Mesothelial cell of epicardium (in vitro differentiated cells): ENCODE results near the gene SPOCK2. TPM values are rescaled to one million over a fixed set of nuclear protein-coding genes. Genes with fewer than 3 reads are reported as not detected.

ENCODE experiments used
- DNase-seq, 2 experiments: peaks; one replicate each; pipeline ENCODE4 v3.0.0; 2021; ENCODE audit warnings: low spot score in 2 of 2; ENCODE audit not compliant: unreplicated experiment in 2 of 2
- H3K27ac Mint-ChIP-seq: 2 replicates; pipeline ENCODE4 v1.8.0; 2021; ENCODE audit warnings: mixed read lengths
- H3K27me3 Mint-ChIP-seq: 2 replicates; pipeline ENCODE4 v1.8.0; 2021; ENCODE audit warnings: low read depth, mixed read lengths
- H3K36me3 Mint-ChIP-seq: 2 replicates; pipeline ENCODE4 v1.8.0; 2021; ENCODE audit warnings: mixed read lengths
- H3K4me1 Mint-ChIP-seq: 2 replicates; pipeline ENCODE4 v1.8.0; 2021; ENCODE audit warnings: mixed read lengths
- H3K4me3 Mint-ChIP-seq: 2 replicates; pipeline ENCODE4 v1.8.0; 2021; ENCODE audit warnings: mild to moderate bottlenecking, moderate library complexity, mixed read lengths
- H3K9me3 Mint-ChIP-seq: 2 replicates; pipeline ENCODE4 v1.8.0; 2021; ENCODE audit warnings: mixed read lengths
- total RNA-seq: library from RNA; stranded (reverse); gene quantifications from 3 replicates; pipeline ENCODE4 v1.2.1, GENCODE V29; 2021
- TF ChIP-seq, protein P1 (sequence below): fragments of 200-600 bp; sonication (generic); IDR thresholded peaks from one replicate; pipeline ENCODE4 v1.5.0; 2021; ENCODE audit warnings: antibody characterized with exemption; ENCODE audit not compliant: unreplicated experiment

SPOCK2 gene
- total RNA-seq, 1 donor from 2014 or later: 28.5 TPM

DNA sequence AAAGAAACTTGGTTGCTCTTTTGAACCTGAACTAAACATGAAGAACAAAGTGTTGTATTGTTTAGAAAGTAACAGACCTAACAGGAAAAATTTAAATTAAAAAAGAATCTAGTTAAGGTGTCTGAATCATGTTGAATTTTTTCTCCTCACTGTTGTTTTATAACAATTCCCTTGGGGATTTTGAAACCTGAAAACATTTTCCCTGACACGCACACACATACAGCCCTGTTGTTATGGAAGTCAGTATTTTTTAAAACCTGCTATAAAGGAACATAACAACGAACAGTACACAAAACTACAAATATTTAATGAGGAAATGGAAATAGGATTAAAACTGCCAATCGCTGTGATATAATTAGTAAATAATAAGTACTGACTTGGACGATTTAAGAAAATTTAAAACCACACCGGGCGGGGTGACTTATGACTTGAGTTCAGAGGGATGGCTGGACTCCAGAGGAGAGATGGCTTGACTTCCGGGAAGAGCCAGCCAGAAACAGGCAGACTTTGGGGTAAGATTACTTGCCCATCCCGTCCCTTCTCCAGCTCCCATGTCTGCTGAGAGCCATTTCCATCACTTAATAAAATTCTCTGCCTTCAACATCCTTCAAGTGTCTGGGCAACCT lies 16.2 kb upstream of the SPOCK2 start:
- no peak for DNase-seq
- H3K4me1 Mint-ChIP-seq: peaks cover 22% of the 10 kb centered on the region
- H3K27me3 Mint-ChIP-seq: no peaks in the 10 kb centered on the region
- H3K36me3 Mint-ChIP-seq: peaks cover 22% of the 10 kb centered on the region
- TF ChIP-seq, protein P1, sequence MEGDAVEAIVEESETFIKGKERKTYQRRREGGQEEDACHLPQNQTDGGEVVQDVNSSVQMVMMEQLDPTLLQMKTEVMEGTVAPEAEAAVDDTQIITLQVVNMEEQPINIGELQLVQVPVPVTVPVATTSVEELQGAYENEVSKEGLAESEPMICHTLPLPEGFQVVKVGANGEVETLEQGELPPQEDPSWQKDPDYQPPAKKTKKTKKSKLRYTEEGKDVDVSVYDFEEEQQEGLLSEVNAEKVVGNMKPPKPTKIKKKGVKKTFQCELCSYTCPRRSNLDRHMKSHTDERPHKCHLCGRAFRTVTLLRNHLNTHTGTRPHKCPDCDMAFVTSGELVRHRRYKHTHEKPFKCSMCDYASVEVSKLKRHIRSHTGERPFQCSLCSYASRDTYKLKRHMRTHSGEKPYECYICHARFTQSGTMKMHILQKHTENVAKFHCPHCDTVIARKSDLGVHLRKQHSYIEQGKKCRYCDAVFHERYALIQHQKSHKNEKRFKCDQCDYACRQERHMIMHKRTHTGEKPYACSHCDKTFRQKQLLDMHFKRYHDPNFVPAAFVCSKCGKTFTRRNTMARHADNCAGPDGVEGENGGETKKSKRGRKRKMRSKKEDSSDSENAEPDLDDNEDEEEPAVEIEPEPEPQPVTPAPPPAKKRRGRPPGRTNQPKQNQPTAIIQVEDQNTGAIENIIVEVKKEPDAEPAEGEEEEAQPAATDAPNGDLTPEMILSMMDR: no peak
- no peak overlapping the region for H3K27ac Mint-ChIP-seq
- no peak overlapping the region for H3K4me3 Mint-ChIP-seq
- no peaks in the 10 kb centered on the region for H3K9me3 Mint-ChIP-seq

DNA sequence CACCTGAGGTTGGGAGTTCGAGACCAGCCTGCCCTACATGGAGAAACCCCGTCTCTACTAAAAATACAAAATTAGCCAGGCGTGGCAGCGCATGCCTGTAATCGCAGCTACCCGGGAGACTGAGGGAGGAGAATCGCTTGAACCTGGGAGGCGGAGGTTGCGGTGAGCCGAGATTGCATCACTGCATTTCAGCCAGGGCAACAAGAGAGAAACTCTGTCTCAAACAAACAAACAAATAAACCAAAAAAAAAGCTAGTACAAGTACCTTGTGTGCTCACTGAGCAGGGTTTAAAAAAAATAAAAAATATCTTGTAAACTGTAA lies 11.2 kb upstream of the SPOCK2 start:
- no peak overlapping the region for H3K27ac Mint-ChIP-seq
- peaks cover 16% of the 10 kb centered on the region for H3K4me1 Mint-ChIP-seq
- TF ChIP-seq, protein P1: no peak
- no peak overlapping the region for H3K4me3 Mint-ChIP-seq
- DNase-seq: no peak
- peaks cover 36% of the 10 kb centered on the region for H3K36me3 Mint-ChIP-seq
- no peaks in the 10 kb centered on the region for H3K9me3 Mint-ChIP-seq
- H3K27me3 Mint-ChIP-seq: no peaks in the 10 kb centered on the region

DNA sequence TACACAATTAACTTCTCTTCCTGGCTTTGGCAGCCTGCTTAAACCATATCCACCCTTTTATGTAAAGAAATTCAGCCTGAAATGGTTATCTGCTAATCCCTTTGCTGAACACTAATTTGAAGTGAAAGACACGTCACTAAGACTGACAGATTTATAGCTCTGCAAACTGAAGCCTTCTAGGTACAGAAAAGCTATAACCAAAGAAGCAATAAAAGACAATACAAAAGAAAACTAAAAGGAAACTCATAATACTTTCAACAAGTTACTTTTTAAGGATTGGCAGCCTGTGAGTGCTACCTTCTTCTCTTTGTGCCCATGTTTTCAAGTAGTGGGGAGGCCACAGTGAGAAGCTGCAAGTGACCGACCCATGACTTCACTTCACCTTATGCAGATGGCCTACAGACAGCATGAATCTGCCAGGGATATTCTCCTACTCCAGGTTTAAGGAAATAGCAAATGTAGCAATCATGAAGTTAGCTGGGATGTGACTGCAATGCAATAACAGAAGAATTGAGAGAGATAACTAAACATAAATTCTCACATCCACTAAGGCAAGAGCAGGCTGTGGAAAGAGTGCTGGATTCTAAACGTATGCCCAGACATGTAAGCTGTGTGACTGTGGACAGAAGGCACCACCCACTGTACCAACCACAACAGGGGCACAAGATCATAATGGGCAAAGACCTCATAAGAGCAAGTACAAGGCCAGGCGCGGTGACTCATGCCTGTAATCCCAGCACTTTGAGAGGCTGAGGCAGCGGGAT lies 10.7 kb upstream of the SPOCK2 start:
- H3K4me3 Mint-ChIP-seq: no peak overlapping the region
- H3K27me3 Mint-ChIP-seq: no peaks in the 10 kb centered on the region
- H3K27ac Mint-ChIP-seq: no peak overlapping the region
- TF ChIP-seq, protein P1: no peak
- no peaks in the 10 kb centered on the region for H3K9me3 Mint-ChIP-seq
- peaks cover 16% of the 10 kb centered on the region for H3K4me1 Mint-ChIP-seq
- peaks cover 36% of the 10 kb centered on the region for H3K36me3 Mint-ChIP-seq
- no peak for DNase-seq

DNA sequence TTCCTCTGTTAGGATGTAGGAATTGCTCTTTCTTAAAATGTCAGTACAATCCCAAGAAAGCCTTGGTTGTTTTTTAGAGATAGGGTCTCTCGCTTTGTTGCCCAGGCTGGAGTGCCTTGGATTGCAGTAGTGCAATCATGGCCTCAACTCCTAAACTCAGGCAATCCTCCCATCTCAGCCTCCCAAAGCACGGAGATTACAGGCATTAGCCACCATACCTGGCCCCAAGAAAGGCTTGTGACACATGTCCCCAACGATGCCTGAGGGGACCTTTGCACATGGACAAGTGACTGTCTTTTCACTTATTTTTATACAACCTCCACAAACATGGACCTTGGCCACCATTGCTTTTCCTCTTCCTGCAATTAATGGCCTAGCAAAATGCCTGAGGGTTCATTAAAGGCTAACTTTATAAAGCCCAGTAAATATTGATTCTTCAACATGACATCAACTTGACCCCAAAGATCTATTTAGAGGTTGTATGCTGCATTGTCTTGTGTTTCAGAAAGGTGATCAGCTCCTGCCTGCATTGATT lies 10.0 kb upstream of the SPOCK2 start:
- H3K27ac Mint-ChIP-seq: no peak overlapping the region
- DNase-seq: no peak

DNA sequence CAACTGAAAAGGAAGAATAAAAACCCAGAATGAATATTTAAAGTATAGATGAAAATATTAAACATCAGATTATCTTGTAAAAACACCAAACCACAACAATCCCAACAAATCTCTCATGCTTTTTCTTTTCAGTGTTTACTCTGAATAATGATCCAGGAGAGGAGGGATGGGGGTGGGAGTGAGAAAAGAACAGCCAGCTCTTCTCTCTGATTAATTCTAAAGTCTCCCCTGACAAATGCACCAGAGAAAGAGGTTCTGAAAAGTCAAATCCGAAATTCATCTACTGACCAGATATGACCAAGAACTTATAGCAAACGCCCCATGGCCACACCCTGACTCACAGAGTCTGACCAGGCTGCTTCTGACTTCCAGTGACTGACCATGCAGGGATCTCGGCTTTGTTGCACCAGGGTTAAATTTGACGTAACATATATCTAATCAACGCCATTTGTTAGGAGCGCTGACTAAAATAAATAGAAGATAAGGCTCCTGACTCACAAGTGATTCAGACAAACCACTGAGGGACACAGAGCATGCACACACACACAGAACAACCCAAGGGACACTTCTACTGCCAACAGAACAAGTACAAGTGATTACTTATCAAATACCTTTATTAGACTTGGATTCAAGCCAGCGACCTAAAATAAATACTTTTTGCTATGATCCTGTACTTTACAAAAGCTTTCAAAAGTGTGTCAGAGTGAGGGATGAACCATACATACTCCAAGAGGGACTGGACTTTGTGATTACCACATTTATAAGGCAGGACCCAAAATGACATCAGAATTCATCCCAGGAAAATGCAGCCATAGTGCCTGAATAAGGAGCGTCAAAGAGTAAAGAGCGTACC lies 9.3 kb upstream of the SPOCK2 start:
- H3K36me3 Mint-ChIP-seq: peaks cover 31% of the 10 kb centered on the region
- no peaks in the 10 kb centered on the region for H3K9me3 Mint-ChIP-seq
- H3K27me3 Mint-ChIP-seq: no peaks in the 10 kb centered on the region
- TF ChIP-seq, protein P1: no peak
- H3K4me3 Mint-ChIP-seq: no peak overlapping the region
- DNase-seq: no peak
- H3K27ac Mint-ChIP-seq: peak overlapping the region; percentile 24
- H3K4me1 Mint-ChIP-seq: peaks cover 16% of the 10 kb centered on the region

More for the DNA sequence above, 10.0 kb upstream of the SPOCK2 start:
- H3K4me3 Mint-ChIP-seq: no peak overlapping the region
- peaks cover 16% of the 10 kb centered on the region for H3K4me1 Mint-ChIP-seq
- no peaks in the 10 kb centered on the region for H3K27me3 Mint-ChIP-seq
- H3K9me3 Mint-ChIP-seq: no peaks in the 10 kb centered on the region
- TF ChIP-seq, protein P1: no peak
- H3K36me3 Mint-ChIP-seq: peaks cover 32% of the 10 kb centered on the region
